Measurements from ENCODE around the gene PGP. TPM values are rescaled to one million over a fixed set of nuclear protein-coding genes. Genes with fewer than 3 reads are reported as not detected.

Gene PGP
- polyA plus RNA-seq, 5 donors, result 7.2 to 13.3 (median 9.1) TPM

GRCh38 chr16:2166263-2167067 lies 48.2 kb downstream of the PGP start:
- no peak for DNase-seq

- no peak for DNase-seq
These were observed 48.8 kb downstream of the PGP start for GRCh38 chr16:2165861-2166260.

- DNase-seq, result no peak
These were observed 51.3 kb downstream of the PGP start for GRCh38 chr16:2163211-2163881.

- no peak for DNase-seq
These were observed 51.9 kb downstream of the PGP start for GRCh38 chr16:2162676-2163118.

- no peak for DNase-seq
These were observed 52.7 kb downstream of the PGP start for GRCh38 chr16:2161911-2162310.

Other genes with a start within 250 kb of the PGP start
- gene RNF151, start 248.0 kb downstream of the PGP start, polyA plus RNA-seq (ENCODE audit: insufficient read depth in 1 of 5, insufficient read length in 5 of 5, low replicate concordance in 1 of 5), result under 1 TPM in 1 of 5 donors, not detected in 4; 0.13 TPM
- 10 to 100 TPM; 22.8 to 42.3 (median 28.9) TPM for gene TBL3, start 242.8 kb downstream of the PGP start, polyA plus RNA-seq (ENCODE audit: insufficient read depth in 1 of 5, insufficient read length in 5 of 5, low replicate concordance in 1 of 5)
- under 1 TPM in 4 of 5 donors, not detected in 1; 0.18 to 0.57 (median 0.39) TPM for gene NOXO1, start 233.4 kb downstream of the PGP start, polyA plus RNA-seq (ENCODE audit: insufficient read depth in 1 of 5, insufficient read length in 5 of 5, low replicate concordance in 1 of 5)
- gene GFER, start 230.6 kb downstream of the PGP start, polyA plus RNA-seq (ENCODE audit: insufficient read depth in 1 of 5, insufficient read length in 5 of 5, low replicate concordance in 1 of 5), result 10 to 100 TPM; 17.0 to 28.1 (median 21.1) TPM
- under 1 TPM; 0.46 to 0.80 (median 0.65) TPM for gene SYNGR3, start 224.9 kb downstream of the PGP start, polyA plus RNA-seq (ENCODE audit: insufficient read depth in 1 of 5, insufficient read length in 5 of 5, low replicate concordance in 1 of 5)
- gene ZNF598, start 205.0 kb downstream of the PGP start, polyA plus RNA-seq (ENCODE audit: insufficient read depth in 1 of 5, insufficient read length in 5 of 5, low replicate concordance in 1 of 5), result 10 to 100 TPM; 11.9 to 32.1 (median 19.9) TPM
- 1 to 10 TPM; 1.1 to 7.9 (median 2.3) TPM for gene NPW, start 195.1 kb downstream of the PGP start, polyA plus RNA-seq (ENCODE audit: insufficient read depth in 1 of 5, insufficient read length in 5 of 5, low replicate concordance in 1 of 5)
- 100 to 1,000 TPM in 2 of 5 donors, 10 to 100 TPM in 3; 63.1 to 196 (median 91.8) TPM for gene NHERF2, start 187.9 kb downstream of the PGP start, polyA plus RNA-seq (ENCODE audit: insufficient read depth in 1 of 5, insufficient read length in 5 of 5, low replicate concordance in 1 of 5)
- 10 to 100 TPM; 21.0 to 41.2 (median 26.9) TPM for gene NTHL1, start 167.0 kb downstream of the PGP start, polyA plus RNA-seq (ENCODE audit: insufficient read depth in 1 of 5, insufficient read length in 5 of 5, low replicate concordance in 1 of 5)
- gene TSC2, start 166.9 kb downstream of the PGP start, polyA plus RNA-seq (ENCODE audit: insufficient read depth in 1 of 5, insufficient read length in 5 of 5, low replicate concordance in 1 of 5), result 100 to 1,000 TPM; 100 to 149 (median 120) TPM
- gene PKD1, start 78.9 kb downstream of the PGP start, polyA plus RNA-seq (ENCODE audit: insufficient read depth in 1 of 5, insufficient read length in 5 of 5, low replicate concordance in 1 of 5), result 100 to 1,000 TPM in 3 of 5 donors, 10 to 100 TPM in 2; 66.7 to 168 (median 123) TPM
- gene RAB26, start 66.2 kb downstream of the PGP start, polyA plus RNA-seq (ENCODE audit: insufficient read depth in 1 of 5, insufficient read length in 5 of 5, low replicate concordance in 1 of 5), result 1 to 10 TPM; 1.0 to 1.8 (median 1.5) TPM
- 10 to 100 TPM; 41.0 to 62.8 (median 45.7) TPM for gene TRAF7, start 59.1 kb downstream of the PGP start, polyA plus RNA-seq (ENCODE audit: insufficient read depth in 1 of 5, insufficient read length in 5 of 5, low replicate concordance in 1 of 5)
- gene CASKIN1, start 18.2 kb downstream of the PGP start, polyA plus RNA-seq (ENCODE audit: insufficient read depth in 1 of 5, insufficient read length in 5 of 5, low replicate concordance in 1 of 5), result under 1 TPM; 0.16 to 0.85 (median 0.50) TPM
- 10 to 100 TPM; 32.3 to 48.6 (median 33.9) TPM for gene MLST8, start 9.4 kb downstream of the PGP start, polyA plus RNA-seq (ENCODE audit: insufficient read depth in 1 of 5, insufficient read length in 5 of 5, low replicate concordance in 1 of 5)
- 1 to 10 TPM; 2.6 to 9.0 (median 5.8) TPM for gene BRICD5, start 4.0 kb downstream of the PGP start, polyA plus RNA-seq (ENCODE audit: insufficient read depth in 1 of 5, insufficient read length in 5 of 5, low replicate concordance in 1 of 5)
- gene E4F1, start 8.8 kb upstream of the PGP start, polyA plus RNA-seq (ENCODE audit: insufficient read depth in 1 of 5, insufficient read length in 5 of 5, low replicate concordance in 1 of 5), result 10 to 100 TPM in 4 of 5 donors, 1 to 10 TPM in 1; 9.7 to 24.6 (median 15.3) TPM
- gene DNASE1L2, start 21.6 kb upstream of the PGP start, polyA plus RNA-seq (ENCODE audit: insufficient read depth in 1 of 5, insufficient read length in 5 of 5, low replicate concordance in 1 of 5), result 1 to 10 TPM in 1 of 5 donors, under 1 TPM in 4; 0.60 to 1.2 (median 0.77) TPM
- 10 to 100 TPM; 37.2 to 76.1 (median 44.8) TPM for gene ECI1, start 36.7 kb upstream of the PGP start, polyA plus RNA-seq (ENCODE audit: insufficient read depth in 1 of 5, insufficient read length in 5 of 5, low replicate concordance in 1 of 5)
- gene RNPS1, start 53.3 kb upstream of the PGP start, polyA plus RNA-seq (ENCODE audit: insufficient read depth in 1 of 5, insufficient read length in 5 of 5, low replicate concordance in 1 of 5), result 100 to 1,000 TPM; 158 to 210 (median 178) TPM
- 10 to 100 TPM in 2 of 5 donors, 1 to 10 TPM in 3; 6.8 to 16.1 (median 7.3) TPM for gene ABCA3, start 125.9 kb upstream of the PGP start, polyA plus RNA-seq (ENCODE audit: insufficient read depth in 1 of 5, insufficient read length in 5 of 5, low replicate concordance in 1 of 5)
- 10 to 100 TPM in 1 of 5 donors, 1 to 10 TPM in 4; 8.9 to 13.2 (median 9.2) TPM for gene CCNF, start 214.6 kb upstream of the PGP start, polyA plus RNA-seq (ENCODE audit: insufficient read depth in 1 of 5, insufficient read length in 5 of 5, low replicate concordance in 1 of 5)
- 10 to 100 TPM in 2 of 5 donors, 1 to 10 TPM in 3; 6.2 to 11.9 (median 8.0) TPM for gene TEDC2, start 245.3 kb upstream of the PGP start, polyA plus RNA-seq (ENCODE audit: insufficient read depth in 1 of 5, insufficient read length in 5 of 5, low replicate concordance in 1 of 5)

All from right lung (tissue), 5 donors.